Measurements from ENCODE around the gene TCTN2.

TCTN2 gene

GRCh38 chr12:123690191-123690840 lies 19.4 kb downstream of the TCTN2 start:
- TF ChIP-seq SUZ12 (IDR thresholded peaks at IDR 0.05) (no peak), FOXK2 (IDR thresholded peaks at IDR 0.05) (no peak)
- ChIA-PET CTCF (no interaction called here), POLR2A (no interaction called here)
- no peak for DNase-seq (ENCODE audit: extremely low spot score)

DNA sequence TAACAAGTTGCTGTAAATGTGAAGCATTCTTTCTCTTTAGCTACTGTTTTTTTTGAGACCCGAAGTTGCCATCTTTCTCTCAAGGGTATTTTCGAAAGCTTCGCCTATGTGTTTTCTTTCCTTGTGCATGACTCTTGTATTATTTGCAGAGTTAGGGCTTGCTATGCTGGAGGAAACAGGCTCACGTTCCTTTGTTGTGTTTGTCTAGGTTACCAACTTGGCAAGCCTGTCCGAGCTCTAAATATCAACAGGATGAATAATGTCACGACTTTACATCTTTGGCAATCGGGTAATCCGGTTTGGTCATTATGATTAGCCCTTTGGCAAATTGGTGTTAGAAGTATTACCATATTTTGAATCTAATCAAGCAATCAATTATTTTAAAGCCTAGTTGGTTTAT lies 25.3 kb downstream of the TCTN2 start:
- CTCF ChIA-PET = no interaction called here
- no peak for DNase-seq (ENCODE audit: extremely low spot score)
- TF ChIP-seq SP1 (IDR thresholded peaks at IDR 0.05) = no peak
- no peak for TF ChIP-seq L3MBTL2 (conservative IDR thresholded peaks at IDR 0.05)
- no peak for TF ChIP-seq BHLHE40 (IDR thresholded peaks at IDR 0.05; ENCODE audit: borderline replicate concordance)
- no peak for TF ChIP-seq ZNF384 (IDR thresholded peaks at IDR 0.05)
- no peak for TF ChIP-seq ELF4 (IDR thresholded peaks at IDR 0.05)
- TF ChIP-seq CTBP1 (IDR thresholded peaks at IDR 0.05; ENCODE audit: borderline replicate concordance) = no peak
- TF ChIP-seq TARDBP (IDR thresholded peaks at IDR 0.05) = no peak
- TF ChIP-seq HDGF (IDR thresholded peaks at IDR 0.05; ENCODE audit: borderline replicate concordance) = no peak
- POLR2A ChIA-PET = interaction anchor here (1.0 kb wide), 1 partner anchor 16 kb away, joined by 3 read pairs; the partner anchor contains the start of gene ATP6V0A2

GRCh38 chr12:123696646-123697045 lies 25.7 kb downstream of the TCTN2 start:
- POLR2A ChIA-PET = interaction anchor here (1.0 kb wide), 1 partner anchor 15 kb away, joined by 3 read pairs; the partner anchor contains the start of gene ATP6V0A2
- CTCF ChIA-PET = no interaction called here
- DNase-seq (ENCODE audit: extremely low spot score) = no peak
- TF ChIP-seq ZNF384 (IDR thresholded peaks at IDR 0.05) = no peak
- TF ChIP-seq TARDBP (IDR thresholded peaks at IDR 0.05) = no peak
- no peak for TF ChIP-seq ELF4 (IDR thresholded peaks at IDR 0.05)
- TF ChIP-seq NFRKB (IDR thresholded peaks at IDR 0.05) = no peak
- no peak for TF ChIP-seq L3MBTL2 (conservative IDR thresholded peaks at IDR 0.05)
- no peak for TF ChIP-seq SUZ12 (IDR thresholded peaks at IDR 0.05)
- no peak for TF ChIP-seq FOXK2 (IDR thresholded peaks at IDR 0.05)
- no peak for TF ChIP-seq CTBP1 (IDR thresholded peaks at IDR 0.05; ENCODE audit: borderline replicate concordance)
- TF ChIP-seq SP1 (IDR thresholded peaks at IDR 0.05) = no peak
- TF ChIP-seq FOXM1 (IDR thresholded peaks at IDR 0.05; ENCODE audit: borderline replicate concordance) = no peak
- TF ChIP-seq HDGF (IDR thresholded peaks at IDR 0.05; ENCODE audit: borderline replicate concordance) = no peak
- TF ChIP-seq, protein P1, sequence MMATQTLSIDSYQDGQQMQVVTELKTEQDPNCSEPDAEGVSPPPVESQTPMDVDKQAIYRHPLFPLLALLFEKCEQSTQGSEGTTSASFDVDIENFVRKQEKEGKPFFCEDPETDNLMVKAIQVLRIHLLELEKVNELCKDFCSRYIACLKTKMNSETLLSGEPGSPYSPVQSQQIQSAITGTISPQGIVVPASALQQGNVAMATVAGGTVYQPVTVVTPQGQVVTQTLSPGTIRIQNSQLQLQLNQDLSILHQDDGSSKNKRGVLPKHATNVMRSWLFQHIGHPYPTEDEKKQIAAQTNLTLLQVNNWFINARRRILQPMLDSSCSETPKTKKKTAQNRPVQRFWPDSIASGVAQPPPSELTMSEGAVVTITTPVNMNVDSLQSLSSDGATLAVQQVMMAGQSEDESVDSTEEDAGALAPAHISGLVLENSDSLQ (IDR thresholded peaks at IDR 0.05) = no peak
- no peak for TF ChIP-seq BHLHE40 (IDR thresholded peaks at IDR 0.05; ENCODE audit: borderline replicate concordance)
- no peak for TF ChIP-seq FOXA1 (IDR thresholded peaks at IDR 0.05)
- TF ChIP-seq ARNT (IDR thresholded peaks at IDR 0.05) = no peak
- no peak for TF ChIP-seq LEF1 (IDR thresholded peaks at IDR 0.05; ENCODE audit: borderline replicate concordance)

DNA sequence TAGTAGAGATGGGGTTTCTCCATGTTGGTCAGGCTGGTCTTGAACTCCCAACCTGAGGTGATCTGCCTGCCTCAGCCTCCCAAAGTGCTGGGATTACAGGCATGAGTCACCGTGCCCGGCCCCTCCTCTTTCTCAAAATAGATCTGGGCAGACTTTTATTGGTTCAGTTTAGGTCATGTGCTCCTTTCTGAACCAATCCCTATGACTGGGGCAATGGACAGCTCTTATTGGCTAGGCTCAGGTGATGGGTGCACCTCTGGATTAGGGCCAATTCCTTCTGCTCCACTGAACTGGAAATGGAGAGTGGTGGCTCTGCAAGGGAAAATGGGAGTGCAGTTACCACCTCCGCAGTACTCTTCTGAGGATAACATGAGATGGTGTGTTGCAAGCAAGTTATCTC lies 35.0 kb downstream of the TCTN2 start:
- peak; percentile 26 for DNase-seq (ENCODE audit: extremely low spot score)
- ChIA-PET POLR2A (no interaction called here), CTCF (no interaction called here)
- TF ChIP-seq ELF4 (IDR thresholded peaks at IDR 0.05) (no peak), TARDBP (IDR thresholded peaks at IDR 0.05) (no peak), LEF1 (IDR thresholded peaks at IDR 0.05; ENCODE audit: borderline replicate concordance) (no peak), HDGF (IDR thresholded peaks at IDR 0.05; ENCODE audit: borderline replicate concordance) (no peak), ZNF384 (IDR thresholded peaks at IDR 0.05) (no peak), SUZ12 (IDR thresholded peaks at IDR 0.05) (no peak), FOXM1 (IDR thresholded peaks at IDR 0.05; ENCODE audit: borderline replicate concordance) (no peak), FOXK2 (IDR thresholded peaks at IDR 0.05) (no peak), CTBP1 (IDR thresholded peaks at IDR 0.05; ENCODE audit: borderline replicate concordance) (no peak), BHLHE40 (IDR thresholded peaks at IDR 0.05; ENCODE audit: borderline replicate concordance) (no peak), L3MBTL2 (conservative IDR thresholded peaks at IDR 0.05) (no peak), SP1 (IDR thresholded peaks at IDR 0.05) (no peak), NFRKB (IDR thresholded peaks at IDR 0.05) (no peak), ARNT (IDR thresholded peaks at IDR 0.05) (no peak), FOXA1 (IDR thresholded peaks at IDR 0.05) (no peak)
- TF ChIP-seq, protein P1 (IDR thresholded peaks at IDR 0.05) = no peak

DNA sequence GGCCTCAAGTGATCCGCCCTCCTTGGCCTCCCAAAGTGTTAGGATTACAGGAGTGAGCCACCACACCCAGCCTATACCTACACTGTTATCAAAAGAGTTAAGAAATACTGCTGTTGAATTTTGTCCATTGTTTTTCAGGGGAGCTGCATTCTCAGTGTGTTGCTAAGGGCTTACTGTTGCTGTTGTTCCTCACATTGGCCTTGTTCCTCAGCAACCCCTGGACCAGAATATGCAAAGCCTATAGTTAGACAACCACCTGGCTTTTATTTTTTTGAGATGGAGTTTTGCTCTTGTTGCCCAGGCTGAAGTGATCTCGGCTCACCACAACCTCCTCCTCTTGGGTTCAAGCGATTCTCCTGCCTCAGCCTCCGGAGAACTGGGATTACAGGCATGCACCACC lies 36.6 kb downstream of the TCTN2 start:
- ChIA-PET CTCF (no interaction called here), POLR2A (no interaction called here)
- no peak for TF ChIP-seq ZNF384 (IDR thresholded peaks at IDR 0.05)
- TF ChIP-seq SP1 (IDR thresholded peaks at IDR 0.05) = no peak
- TF ChIP-seq TARDBP (IDR thresholded peaks at IDR 0.05) = no peak
- TF ChIP-seq ELF4 (IDR thresholded peaks at IDR 0.05) = no peak
- no peak for TF ChIP-seq BHLHE40 (IDR thresholded peaks at IDR 0.05; ENCODE audit: borderline replicate concordance)
- TF ChIP-seq FOXA1 (IDR thresholded peaks at IDR 0.05) = no peak
- TF ChIP-seq L3MBTL2 (conservative IDR thresholded peaks at IDR 0.05) = no peak
- TF ChIP-seq NFRKB (IDR thresholded peaks at IDR 0.05) = no peak
- TF ChIP-seq, protein P1 (IDR thresholded peaks at IDR 0.05) = no peak
- TF ChIP-seq FOXM1 (IDR thresholded peaks at IDR 0.05; ENCODE audit: borderline replicate concordance) = no peak
- TF ChIP-seq SUZ12 (IDR thresholded peaks at IDR 0.05) = no peak
- no peak for TF ChIP-seq HDGF (IDR thresholded peaks at IDR 0.05; ENCODE audit: borderline replicate concordance)
- TF ChIP-seq CTBP1 (IDR thresholded peaks at IDR 0.05; ENCODE audit: borderline replicate concordance) = no peak
- no peak for TF ChIP-seq FOXK2 (IDR thresholded peaks at IDR 0.05)
- TF ChIP-seq ARNT (IDR thresholded peaks at IDR 0.05) = no peak
- no peak for TF ChIP-seq LEF1 (IDR thresholded peaks at IDR 0.05; ENCODE audit: borderline replicate concordance)
- DNase-seq (ENCODE audit: extremely low spot score) = no peak

DNA sequence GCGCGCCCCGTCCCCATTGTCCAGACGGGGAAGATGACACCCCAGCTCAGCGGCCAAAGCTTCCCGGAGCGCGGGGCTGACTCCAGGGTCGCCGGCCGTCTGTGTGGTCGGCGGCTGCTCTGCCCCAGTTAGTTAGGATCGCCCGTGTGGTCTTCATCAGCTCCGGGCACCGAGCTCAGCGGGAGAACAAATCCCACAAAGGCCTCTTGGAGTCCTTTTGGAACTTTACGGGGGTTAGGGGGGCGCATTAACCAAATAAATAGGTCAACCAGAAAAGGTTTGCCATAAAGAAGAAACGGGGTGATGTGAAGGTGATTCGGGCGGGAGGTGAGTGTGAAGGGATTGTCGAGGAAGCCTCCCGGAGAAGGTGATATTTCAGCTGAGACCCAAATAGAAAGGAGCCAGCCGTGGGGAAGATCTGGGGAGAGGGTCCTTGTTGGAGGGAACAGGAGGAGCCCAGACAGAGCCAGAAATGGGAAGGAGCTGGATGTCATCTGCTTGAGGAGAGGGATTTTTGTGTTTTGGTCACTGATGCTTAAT lies 41.9 kb downstream of the TCTN2 start:
- CTCF ChIA-PET = interaction anchor here (0.6 kb wide), 1 partner anchor 1929 kb away, joined by 3 read pairs; no protein-coding TSS in a partner anchor
- DNase-seq (ENCODE audit: extremely low spot score) = no peak
- POLR2A ChIA-PET = interaction anchor here (0.9 to 2.3 kb wide), 7 partner anchors 9 to 480 kb away, joined by 3 to 14 read pairs (median 4); partner anchors contain the start of genes MPHOSPH9 and MTRFR
- TF ChIP-seq FOXM1 (IDR thresholded peaks at IDR 0.05; ENCODE audit: borderline replicate concordance) = no peak
